GM18858 (cell line): ENCODE measurements around the gene CYP27B1.

ENCODE experiments used
- ATAC-seq: cut with Tn5 transposase; IDR thresholded peaks from one replicate; pipeline ENCODE4 v1.9.1; 2021; ENCODE audit not compliant: unreplicated experiment

CYP27B1 gene

DNA sequence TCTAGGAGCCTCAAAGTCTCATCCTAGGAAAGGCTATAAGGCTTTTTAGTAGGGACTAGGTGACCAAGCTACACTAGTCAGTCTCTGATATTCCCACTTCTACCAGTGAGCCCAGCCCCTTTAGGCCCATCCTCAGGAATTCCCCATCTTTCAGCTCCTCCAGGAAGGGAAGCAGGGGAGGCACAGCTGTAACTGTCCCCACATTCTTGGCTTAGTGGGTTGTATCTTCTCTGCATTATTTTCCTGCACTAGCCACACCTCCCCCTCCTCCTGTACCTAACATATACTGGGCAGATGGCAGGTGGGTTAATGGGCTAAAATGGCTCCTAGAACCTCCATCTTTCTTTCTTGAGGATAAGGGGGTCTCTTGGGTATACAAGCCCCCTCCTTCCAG is 424 bp upstream of the CYP27B1 start:
- ATAC-seq: no peak

DNA sequence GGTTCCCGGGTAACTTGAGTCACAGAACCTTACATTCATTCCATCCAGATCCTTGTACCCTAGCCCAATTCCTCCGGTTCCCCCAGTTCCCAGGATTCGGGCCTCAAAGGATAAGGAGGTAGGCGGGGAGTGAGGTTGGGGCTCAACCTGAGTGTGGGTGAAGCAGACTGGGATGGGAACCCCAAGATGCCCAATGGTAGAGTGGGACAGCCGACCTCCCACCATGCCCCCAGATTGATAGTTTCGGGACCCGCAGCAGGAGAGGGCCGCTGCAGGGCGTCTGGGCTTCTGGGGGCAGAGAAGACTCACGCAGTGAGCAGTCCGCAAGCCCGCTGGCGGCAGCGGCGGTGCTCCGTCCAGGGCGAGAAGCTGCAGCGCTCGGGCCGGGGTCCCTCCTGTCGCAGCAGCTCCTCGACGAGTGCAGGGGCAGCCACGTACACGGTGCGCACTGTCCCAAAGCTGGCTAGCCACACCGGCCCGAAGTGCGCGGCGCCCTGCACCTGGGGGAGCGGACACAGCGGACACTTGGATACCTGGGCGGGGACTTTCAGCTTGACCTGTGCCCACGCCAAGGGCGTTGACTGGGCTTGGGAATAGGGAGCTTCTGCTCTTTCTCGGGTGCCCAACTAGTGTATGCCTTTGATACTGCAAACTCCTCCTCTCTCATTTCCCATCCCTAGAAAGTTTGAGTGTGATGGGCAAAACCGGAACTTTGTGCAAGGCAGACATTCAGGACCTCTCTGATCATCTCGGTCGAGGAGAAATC is 997 bp downstream of the CYP27B1 start:
- no peak for ATAC-seq

DNA sequence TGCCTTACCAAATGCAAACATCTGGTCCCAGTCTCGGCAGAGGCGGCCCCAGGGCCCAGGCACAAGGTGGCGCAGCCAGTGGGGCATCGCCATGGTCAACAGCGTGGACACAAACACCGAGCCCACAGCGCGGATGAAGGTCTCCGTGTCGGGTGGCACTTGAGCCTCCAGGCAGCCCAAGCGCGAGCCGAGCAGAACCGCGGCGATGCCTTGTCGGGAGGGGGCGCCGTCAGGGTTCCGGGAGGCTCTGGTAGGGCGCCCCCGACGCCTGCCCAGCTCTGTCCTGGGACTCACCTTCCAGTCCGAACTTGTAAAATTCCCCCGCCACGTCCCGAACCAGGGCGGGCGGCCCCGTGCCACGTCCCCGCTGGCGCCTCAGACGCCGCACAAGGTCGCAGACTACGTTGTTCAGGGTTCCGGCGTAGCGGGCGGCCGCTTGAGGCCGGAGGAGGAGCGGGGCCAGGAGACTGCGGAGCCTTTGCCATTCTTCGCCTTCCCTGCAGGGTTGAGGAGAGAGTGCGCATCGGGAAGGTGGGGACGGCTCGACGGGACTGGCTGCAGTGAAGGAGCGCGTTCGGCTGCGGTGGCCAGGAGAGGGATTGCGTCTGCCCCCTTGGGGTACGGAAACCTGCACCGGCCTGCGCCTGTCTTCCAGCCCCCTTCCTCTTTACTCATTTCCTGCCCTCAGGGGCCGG is 1.7 kb downstream of the CYP27B1 start:
- peak; percentile 42 for ATAC-seq

DNA sequence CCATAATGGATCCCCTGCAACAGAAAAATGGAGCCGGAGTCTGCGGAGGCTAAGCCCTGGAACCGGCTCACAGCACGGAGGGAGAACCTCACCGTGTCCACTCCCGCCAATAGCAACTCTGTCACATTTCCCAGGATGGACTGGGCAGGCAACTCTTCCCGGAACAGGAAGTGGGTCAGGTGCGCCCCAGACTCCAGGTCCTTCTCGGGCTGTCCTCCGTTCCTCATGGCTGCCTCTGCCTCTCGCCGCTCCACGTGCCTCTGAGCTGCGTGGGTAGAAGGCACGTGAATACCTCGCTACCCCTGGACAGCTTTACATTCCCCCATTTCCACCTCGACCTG is 2.2 kb downstream of the CYP27B1 start:
- ATAC-seq: peak; percentile 6

DNA sequence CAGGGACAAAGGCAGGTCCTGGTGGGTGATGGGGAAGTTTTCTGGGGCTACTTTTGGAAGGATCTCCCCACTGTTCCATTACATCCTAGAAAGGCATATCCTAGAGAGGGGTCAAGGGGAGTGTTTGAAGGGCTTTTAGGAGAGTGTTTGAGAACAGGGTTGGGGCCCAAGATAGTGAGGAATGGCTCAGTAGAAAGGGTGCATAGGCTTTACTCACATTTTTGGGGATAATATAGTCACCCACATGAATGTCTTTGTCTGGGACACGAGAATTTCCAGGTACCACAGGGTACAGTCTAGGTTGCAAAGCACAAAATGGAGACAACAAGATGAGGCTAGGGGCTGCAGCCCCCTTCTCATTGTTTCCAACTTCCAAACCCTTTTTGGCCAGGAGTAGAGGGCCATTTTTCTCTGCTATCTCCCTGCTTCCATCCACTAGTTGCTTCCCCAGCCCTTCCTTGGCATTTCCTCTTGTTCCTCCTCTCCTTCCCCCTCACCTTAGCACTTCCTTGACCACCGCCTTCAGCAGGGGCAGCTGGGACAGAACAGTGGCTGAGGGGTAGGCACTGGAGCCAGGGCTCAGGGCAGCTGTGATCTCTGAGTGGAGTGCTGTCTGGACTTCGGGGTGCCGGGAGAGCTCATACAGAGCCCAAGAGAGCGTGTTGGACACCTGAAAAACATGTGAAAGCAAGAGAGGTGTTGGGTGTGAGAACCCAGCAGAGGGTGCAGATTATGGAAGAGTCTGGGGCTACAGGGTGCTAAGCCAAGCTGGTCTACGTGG is 2.8 kb downstream of the CYP27B1 start:
- ATAC-seq: no peak

DNA sequence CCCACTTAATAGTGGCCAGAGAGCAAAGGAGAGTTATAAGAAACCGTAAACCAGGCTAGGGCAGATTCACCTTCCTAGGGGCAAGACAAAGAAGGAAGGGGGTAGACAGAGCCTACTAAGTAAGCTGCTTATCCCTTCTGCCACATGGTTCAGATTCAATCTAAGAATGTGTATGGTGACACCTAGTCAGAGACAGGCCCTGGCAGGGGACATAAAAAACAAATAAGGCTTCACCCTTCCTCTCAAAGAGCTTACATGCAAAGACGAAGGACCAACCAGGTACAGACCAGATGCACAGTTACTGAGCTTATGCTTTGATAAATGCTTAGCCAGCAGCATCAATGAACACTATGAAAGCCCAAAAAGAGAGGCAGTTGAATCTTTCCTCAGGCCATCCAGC is 4.4 kb downstream of the CYP27B1 start:
- ATAC-seq: no peak

DNA sequence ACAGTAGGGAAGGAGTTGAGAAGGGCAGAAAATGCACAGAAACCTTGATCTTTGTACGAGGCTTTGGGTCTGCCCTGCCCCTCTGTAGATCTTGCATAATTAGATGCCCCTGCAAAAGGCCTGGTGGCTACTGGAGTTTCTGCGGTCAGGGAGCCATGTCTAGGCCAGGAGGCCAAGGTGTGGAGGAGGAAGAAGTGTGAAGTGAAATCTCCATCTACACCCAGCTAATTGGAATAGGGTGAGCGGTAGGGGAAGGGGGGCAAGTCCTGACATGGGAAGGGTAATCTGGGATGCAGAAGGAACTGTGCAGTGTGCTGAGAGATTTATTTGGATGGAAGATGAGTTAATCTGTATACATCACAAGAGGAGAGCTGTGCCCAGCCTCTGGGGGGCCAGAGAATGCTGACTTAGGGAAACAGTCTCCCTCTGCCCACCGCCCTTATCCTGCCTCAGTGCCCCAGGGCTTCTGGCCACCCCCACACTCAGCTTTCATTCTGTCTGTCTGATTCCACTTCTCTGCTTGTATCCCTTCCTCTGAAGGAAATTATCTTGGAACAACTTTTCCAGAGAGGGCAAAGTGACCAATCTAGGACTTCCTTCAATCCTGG is 5.4 kb downstream of the CYP27B1 start:
- ATAC-seq: no peak

DNA sequence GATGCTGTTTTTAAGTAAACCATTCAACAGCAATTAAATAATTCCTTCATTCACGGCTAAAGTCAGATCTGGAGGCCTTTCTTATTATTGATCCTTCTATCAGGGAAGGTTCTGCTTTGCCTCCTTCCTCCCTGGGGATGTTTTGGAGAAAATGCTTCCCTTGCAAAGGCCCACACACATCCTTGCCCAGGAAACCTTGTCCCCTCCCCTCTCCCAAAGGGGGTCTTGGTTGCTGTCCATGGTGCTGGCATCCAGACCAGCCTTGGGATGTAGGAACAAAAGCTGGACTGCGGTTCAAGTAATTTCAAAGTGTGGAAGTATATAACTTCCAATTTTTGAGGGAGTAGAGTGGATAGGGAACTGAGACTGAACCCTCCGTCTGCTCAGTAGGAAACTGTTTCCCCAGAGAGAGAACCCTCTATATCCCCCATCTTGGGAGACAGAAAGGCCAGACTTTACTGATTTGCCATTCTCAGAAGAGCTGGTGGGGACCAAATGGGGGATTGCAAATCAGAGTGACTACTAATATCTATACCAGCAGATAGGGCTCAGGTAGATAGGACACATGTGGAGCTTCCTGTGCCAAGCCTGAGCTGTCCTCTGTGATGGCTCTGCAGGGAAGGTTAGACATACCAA is 6.4 kb downstream of the CYP27B1 start:
- ATAC-seq: no peak

DNA sequence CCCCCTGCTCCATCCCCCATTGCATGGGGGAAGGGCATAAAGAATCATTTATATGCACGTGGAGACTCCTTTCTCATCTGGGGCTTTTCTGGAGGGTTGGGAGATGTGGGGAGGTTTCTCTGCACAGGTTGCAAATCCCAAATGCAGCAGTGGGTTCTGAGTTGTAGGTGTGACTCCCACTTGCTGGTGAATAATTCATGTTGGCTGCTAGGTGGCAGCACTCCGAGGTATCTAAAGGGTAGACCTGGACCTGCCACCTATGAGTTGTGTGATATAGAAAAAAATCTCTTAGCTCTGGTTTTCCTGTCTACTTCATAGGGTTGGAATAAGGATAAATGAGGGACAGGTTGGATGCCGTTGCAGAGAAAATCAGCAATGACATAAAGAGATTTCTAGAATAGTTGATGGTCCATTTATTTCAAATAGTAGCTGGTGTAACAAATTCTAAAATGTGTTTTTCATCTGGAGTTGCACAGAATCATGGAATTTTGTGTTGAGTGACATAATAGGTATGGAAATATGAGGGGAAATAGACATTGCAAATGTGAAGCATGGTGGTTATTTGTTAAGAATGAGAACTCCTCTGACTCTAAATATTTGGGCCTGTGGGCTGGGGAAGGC is 7.4 kb downstream of the CYP27B1 start:
- ATAC-seq: no peak

DNA sequence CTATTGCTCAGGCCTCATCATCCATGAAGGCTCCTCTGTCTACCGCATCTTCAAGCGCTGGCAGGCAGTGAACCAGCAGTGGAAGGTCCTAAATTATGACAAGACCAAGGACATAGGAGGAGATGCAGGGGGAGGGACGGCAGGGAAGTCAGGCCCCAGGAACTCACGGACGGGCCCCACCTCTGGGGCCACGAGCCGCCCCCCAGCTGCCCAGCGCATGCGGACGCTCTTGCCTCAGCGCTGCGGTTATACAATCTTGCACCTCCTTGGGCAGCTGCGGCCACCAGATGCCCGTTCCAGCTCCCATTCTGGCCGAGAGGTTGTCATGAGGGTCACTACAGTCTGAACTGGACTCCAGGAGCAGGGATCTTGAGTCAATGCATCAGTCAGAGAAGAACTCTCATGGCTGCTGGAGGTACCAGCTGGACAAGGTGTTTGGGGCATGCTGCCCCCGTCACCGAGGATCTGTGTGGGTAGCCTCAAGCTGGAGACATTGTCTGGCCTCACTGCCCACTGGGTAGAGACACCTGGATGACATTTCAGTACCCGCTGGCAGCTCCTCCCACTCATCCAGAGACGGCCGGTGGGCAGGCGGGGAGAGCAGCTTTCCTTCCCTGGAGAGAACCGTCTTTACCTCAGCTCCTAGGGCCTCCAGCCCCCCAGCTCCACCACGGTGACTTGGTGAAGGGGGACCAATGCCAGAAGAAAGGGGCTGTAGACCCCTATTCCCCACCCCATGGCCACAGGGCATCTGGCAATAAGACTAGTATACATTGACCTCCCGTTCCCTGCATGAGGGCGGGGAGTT is 8.1 kb downstream of the CYP27B1 start:
- no peak for ATAC-seq

DNA sequence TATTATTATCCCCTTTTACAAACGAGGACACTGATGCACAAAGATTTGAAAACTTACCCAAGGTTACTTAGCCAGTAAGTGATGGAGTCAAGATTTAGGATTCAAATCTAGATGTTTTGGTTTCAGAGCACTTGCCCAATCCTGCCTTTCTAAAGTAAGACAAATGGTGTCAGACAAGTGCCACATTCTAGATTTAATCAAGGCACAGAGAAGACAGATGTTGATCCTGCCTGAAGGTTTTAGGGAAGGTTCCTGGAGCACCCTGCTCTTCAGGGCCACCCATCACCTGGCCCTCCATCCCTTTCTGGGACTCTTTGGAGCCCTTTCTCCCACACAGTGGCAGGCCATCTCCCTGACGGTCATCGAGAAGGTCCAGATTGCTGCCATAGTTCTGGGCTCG is 9.1 kb downstream of the CYP27B1 start:
- ATAC-seq: no peak

DNA sequence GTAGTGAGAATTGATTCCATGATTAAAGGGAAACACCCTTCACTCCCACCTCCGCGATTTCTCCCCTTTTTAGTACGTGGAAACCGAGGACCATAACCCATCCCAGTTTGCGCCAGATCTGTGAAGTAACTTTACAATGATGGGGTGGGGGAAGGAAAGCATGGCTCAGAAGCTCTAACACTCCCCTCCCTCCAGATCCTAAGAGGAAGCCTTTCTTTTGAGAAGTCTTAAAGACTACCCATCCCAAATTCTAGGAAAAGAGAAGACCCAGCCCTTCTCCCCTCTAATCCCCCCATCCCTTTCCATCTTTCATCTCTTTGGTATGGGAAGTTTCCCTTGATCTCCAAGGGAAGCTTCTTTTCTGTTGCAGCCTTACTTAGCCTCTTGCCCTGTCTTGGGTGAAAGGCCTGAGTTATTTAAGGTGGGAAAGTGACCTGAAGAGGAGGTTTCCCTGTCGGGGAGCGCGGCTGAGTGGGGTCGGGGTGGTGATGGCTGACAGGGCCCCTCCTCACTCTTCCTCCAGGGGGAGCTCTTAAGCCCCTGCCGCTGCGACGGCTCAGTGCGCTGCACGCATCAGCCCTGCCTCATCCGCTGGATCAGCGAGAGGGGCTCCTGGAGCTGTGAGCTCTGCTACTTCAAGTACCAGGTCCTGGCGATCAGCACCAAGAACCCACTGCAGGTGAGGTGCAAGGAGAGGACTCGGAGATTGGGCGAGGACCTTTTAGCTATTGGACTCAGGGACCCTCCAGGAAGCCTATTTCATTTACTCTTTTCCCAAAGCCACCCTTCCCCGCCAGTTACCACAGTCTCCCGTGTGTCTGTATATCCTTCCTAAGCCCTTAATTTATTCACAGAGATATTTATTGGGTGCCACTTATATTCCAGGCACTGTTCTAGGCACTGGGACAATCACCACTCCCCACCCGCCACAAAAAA is 10.2 kb downstream of the CYP27B1 start:
- no peak for ATAC-seq

DNA sequence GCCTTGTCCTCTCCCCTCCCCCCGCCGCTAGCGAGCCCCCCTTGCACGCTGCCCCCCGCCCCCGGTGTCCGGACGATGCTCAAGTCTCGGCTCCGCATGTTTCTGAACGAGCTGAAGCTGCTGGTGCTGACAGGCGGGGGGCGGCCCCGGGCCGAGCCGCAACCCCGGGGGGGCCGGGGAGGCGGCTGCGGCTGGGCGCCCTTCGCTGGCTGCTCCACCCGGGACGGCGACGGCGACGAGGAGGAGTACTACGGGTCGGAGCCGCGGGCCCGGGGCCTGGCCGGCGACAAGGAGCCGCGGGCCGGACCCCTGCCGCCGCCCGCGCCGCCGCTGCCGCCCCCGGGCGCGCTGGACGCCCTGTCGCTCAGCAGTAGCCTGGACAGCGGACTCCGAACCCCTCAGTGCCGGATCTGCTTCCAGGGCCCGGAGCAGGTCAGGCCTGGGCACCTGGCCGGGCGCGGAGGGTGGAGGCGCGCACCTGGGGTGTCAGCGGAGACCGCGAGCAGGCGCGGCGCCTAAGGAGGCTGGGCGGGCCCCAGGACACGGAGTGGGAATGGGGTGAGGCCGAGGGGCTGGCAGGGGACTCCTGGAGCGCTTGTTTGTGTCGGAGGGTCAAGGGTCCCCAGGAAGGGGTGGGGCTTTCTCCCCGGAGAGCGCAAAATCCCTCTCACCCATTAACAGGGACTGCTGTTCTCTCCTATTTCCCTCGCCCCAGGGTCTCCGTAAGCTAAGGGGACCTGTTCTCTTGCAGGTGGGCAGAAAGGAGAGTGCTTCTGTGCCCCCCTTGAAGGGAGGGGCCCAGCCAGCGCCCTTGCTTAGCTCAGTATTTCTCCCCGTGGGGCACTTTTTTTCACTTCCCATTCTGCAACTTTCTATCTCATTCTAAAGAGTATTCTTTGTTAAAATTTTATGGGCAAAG is 11.2 kb downstream of the CYP27B1 start:
- ATAC-seq: no peak

DNA sequence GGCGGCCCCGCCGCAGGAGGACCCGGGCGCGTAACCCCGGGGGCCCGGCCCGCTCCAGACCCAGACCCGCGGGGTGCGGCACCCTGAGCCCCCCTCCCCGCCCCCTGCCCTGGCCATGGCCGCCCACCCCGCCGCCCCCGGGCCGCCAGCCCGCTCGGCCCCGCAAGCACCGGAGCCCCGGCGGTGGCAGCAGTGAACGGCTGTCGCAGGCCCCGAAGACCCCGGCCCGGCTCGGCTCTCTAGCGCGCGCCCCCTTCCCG is 11.8 kb downstream of the CYP27B1 start:
- ATAC-seq: no peak

DNA sequence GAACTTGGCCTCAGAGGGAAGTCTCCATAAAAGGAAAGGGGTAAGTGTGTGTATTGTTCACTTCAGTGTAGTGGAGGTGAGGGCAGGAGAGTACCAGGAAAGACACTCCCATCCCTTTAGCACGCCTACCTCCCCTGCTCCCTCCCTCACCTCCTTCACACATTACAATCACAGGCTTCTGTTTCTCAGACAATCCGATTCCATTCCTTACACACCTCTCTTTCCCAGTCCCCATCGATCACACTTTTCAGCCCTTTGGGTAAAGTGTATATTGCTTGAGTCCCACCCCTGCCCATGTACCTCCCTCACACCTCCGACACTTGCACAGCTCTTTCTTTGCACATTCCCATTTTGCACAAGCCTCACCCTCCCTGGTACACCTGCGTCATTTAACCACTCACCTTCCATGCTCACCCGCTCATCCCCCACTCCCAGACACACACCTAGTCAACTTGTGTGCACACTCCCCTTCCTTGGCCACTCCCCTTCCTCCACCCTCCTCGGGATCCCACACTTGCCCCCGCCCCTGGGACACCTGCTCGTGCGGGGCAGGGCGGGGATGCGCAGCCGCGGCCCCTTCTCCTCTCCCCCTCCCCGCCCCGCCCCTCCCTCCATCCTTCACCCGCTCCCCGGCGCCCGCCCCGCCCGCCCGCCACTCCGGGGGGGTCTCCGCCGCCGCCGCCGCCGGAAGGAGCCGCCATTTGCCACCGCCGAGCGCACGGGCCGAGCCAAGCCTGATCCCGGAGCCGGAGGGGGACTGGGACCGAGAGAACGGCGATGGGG is 12.3 kb downstream of the CYP27B1 start, which contains the start of gene MARCHF9:
Gene MARCHF9 (plus strand): TSS at position 693 of the 783 bp plus-strand sequence. CDS start 426 bp downstream, outside the sequence.
- ATAC-seq: peak; percentile 29

DNA sequence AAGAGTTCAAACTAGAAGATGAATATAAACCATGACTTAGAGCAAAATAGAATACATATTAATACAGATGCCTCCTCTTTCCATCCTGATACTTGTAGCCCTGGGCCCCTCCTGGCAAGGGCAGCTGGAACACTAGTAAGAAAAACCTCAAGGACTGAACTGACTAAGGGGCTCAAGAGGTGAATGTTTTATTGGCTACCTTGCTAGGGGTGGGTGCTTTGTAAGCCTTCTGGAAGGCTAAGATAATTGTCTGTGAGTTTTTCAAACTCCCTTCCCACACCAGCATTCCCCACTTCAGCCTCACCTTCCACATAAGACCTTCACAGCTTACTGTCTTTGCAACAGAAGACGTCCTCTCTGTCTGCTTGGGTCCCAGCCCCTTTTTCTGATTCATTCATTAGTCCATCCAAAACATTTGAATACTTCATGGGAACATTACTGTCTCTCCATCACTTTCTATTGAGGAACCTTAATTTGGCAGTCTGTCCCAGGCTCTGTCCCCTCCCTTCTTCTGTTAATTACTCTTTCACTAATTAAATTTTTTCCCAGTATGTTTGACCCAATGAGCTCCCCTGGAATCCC is 13.0 kb downstream of the CYP27B1 start:
- no peak for ATAC-seq

DNA sequence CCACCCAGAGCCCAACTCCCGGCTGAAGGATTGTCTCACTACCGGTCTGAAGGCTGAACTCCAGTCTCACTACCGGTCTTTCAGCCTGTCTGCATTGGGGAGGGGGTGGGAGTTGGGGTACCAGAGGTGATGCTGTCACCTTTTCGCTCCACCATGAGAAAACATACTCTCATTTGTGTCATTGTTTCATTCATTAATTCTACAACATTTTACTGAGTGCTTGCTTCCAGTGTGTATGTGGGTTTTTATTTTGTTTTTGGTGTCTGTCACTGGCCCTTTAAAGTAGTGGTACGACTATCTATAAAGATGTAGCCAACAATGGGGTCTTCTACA is 14.2 kb downstream of the CYP27B1 start:
- ATAC-seq: no peak
